ENCODE data around the gene MRPS11. TPM values are rescaled to one million over a fixed set of nuclear protein-coding genes. Genes with fewer than 3 reads are reported as not detected.

The MRPS11 gene
- total and polyA plus RNA-seq, 9 of the 15 experiments (the other 6 are each of a cell fraction or from before 2014, with no cell fraction given) = 28.3 to 83.2 (median 53.1) TPM

GRCh38 chr15:88489321-88489720, 21.8 kb downstream of the MRPS11 start:
- intact Hi-C loops (cut with micrococcal nuclease) = no loop called here
- no peak for TF ChIP-seq MEF2D (tag; conservative IDR thresholded peaks at IDR 0.05; ENCODE audit: low read depth)
- TF ChIP-seq ZNF165 (CRISPR knock-in tag; IDR thresholded peaks at IDR 0.05; ENCODE audit: borderline replicate concordance) = no peak
- TF ChIP-seq CUX1 (CRISPR knock-in tag; IDR thresholded peaks at IDR 0.05) = no peak
- no peak for TF ChIP-seq EZH2 (IDR thresholded peaks at IDR 0.05; ENCODE audit: borderline replicate concordance, low read depth, low read length)
- no peak for TF ChIP-seq HNRNPK (IDR thresholded peaks at IDR 0.05; ENCODE audit: low read depth, low read length, poor library complexity, severe bottlenecking)
- no peak for TF ChIP-seq NFE2L1 (tag; IDR thresholded peaks at IDR 0.05; ENCODE audit: borderline replicate concordance, low read depth)
- TF ChIP-seq PTBP1 (IDR thresholded peaks at IDR 0.05; ENCODE audit: low read depth, low read length) = no peak
- TF ChIP-seq KDM2B (CRISPR knock-in tag; IDR thresholded peaks at IDR 0.05) = no peak
- TF ChIP-seq TCF3 (CRISPR knock-in tag; IDR thresholded peaks at IDR 0.05) = no peak
- no peak for TF ChIP-seq ZKSCAN8 (CRISPR knock-in tag; IDR thresholded peaks at IDR 0.05)
- TF ChIP-seq WHSC1 (IDR thresholded peaks at IDR 0.05; ENCODE audit: low read length) = no peak
- no peak for TF ChIP-seq ZNF311 (CRISPR knock-in tag; IDR thresholded peaks at IDR 0.05)
- TF ChIP-seq MAZ (CRISPR knock-in tag; conservative IDR thresholded peaks at IDR 0.05 in 1 of 2, IDR thresholded peaks at IDR 0.05 in 1 of 2) = no peak
- TF ChIP-seq E2F1 (CRISPR knock-in tag; IDR thresholded peaks at IDR 0.05) = no peak
- no peak for TF ChIP-seq ZNF232 (CRISPR knock-in tag; IDR thresholded peaks at IDR 0.05)
- TF ChIP-seq KLF13 (tag; IDR thresholded peaks at IDR 0.05; ENCODE audit: borderline replicate concordance, low read depth) = no peak
- peak; percentile 61; the same call in 1 of the 2 replicates for TF ChIP-seq EHMT2 (IDR thresholded peaks at IDR 0.05)
- no peak for TF ChIP-seq SIRT6 (IDR thresholded peaks at IDR 0.05; ENCODE audit: low read depth, low read length)

More at GRCh38 chr15:88489321-88489720, 21.8 kb downstream of the MRPS11 start:
- 63% methylated on average over 1 of the region's 4 CpGs for WGBS (ENCODE audit: insufficient coverage, low coverage, missing lambda C conversion rate)
- Histone ChIP-seq H3K9ac (ENCODE audit: insufficient read depth in 1 of 2, low read depth in 2 of 2, low read length in 2 of 2) (0 out of 4 replicates have a peak overlapping the region, but pooled peaks of 1 of the 2 experiments have one; percentile 48), H3K79me2 (ENCODE audit: control insufficient read depth, insufficient read depth, low read length) (no peaks in the 10 kb centered on the region), H3K9me3 (replicated peaks; ENCODE audit: control insufficient read depth, insufficient read depth, low read depth, low read length) (no peaks in the 10 kb centered on the region), H2AFZ (ENCODE audit: low read depth, low read length) (no peak overlapping the region), H3K9me1 (ENCODE audit: control insufficient read depth, insufficient read depth, low read length) (no peaks in the 10 kb centered on the region), H3K27ac (ENCODE audit: extremely low read depth, low read depth, low read length) (no peak overlapping the region), H3K4me3 (no peak overlapping the region), H3K4me2 (ENCODE audit: insufficient read depth, low read length) (no peak overlapping the region), H3K27me3 (ENCODE audit: control insufficient read depth in 2 of 2, insufficient read depth in 2 of 2, low read length in 2 of 2) (no peaks in the 10 kb centered on the region), H3K36me3 (ENCODE audit: control insufficient read depth, insufficient read depth, low read length) (no peaks in the 10 kb centered on the region), H3K4me1 (replicated peaks in 1 of 2; ENCODE audit: control insufficient read depth in 2 of 2, insufficient read depth in 2 of 2, low read length in 2 of 2) (peaks cover 0 to 15% of the 10 kb centered on the region in 2 experiments; a peak in 1 of 5 replicates), H4K20me1 (replicated peaks; ENCODE audit: control insufficient read depth, insufficient read depth, low read length) (peaks cover 3% of the 10 kb centered on the region; the same call in 1 of the 2 replicates)
- ChIA-PET POLR2A (no interaction called here), CTCF (ENCODE audit: low intra/inter-chr PET ratio) (no interaction called here)
- BruUV-seq (replicated peaks) = no TSS peak
- ATAC-seq = peak; percentile 72
- FAIRE-seq = no peak
- DNase-seq (ENCODE audit: extremely low read depth in 1 of 4, low spot score in 3 of 4) = peak in 3 of 4 experiments; percentile 20 to 31 (median 20)
- in situ Hi-C loops (cut with MboI) = no loop called here

All from K562 (cell line).